ENCODE results near the gene TOM1L2. TPM values are rescaled to one million over a fixed set of nuclear protein-coding genes. Genes with fewer than 3 reads are reported as not detected.

The TOM1L2 gene
- total RNA-seq, 1 experiment from 2014 or later, result 45.2 TPM

- Histone ChIP-seq H3K4me3 (ENCODE audit: low read depth in 2 of 2, low read length in 2 of 2) (no peak overlapping the region), H3K27me3 (ENCODE audit: control insufficient read depth, insufficient read depth, low read length) (no peaks in the 10 kb centered on the region), H3K4me1 (ENCODE audit: control insufficient read depth, insufficient read depth, low read length) (peaks cover 11% of the 10 kb centered on the region), H3K27ac (ENCODE audit: low read length) (no peak overlapping the region), H3K36me3 (ENCODE audit: control insufficient read depth, insufficient read depth, low read length) (no peaks in the 10 kb centered on the region), H3K9me3 (ENCODE audit: control insufficient read depth, insufficient read depth, low read depth, low read length) (no peaks in the 10 kb centered on the region)
- BruUV-seq (replicated peaks), result no TSS peak
- CTCF ChIA-PET, result interaction anchor here (1.0 kb wide), 1 partner anchor 79 kb away, joined by 3 read pairs; no protein-coding TSS in a partner anchor
- DNase-seq (ENCODE audit: low read depth, low spot score) (no peak), ATAC-seq (no peak)
- intact Hi-C loops (cut with micrococcal nuclease; ENCODE audit: unreplicated experiment) (no loop called here), in situ Hi-C loops (cut with HindIII; ENCODE audit: low pct_unique_long_range_greater_than_20kb, low sequenced_read_pairs) (no loop called here)
- POLR2A ChIA-PET, result interaction anchor here (0.6 kb wide), 1 partner anchor 45 kb away, joined by 5 read pairs; no protein-coding TSS in a partner anchor
- TF ChIP-seq CTCF (IDR thresholded peaks at IDR 0.05), result no peak; the same call in 1 of the 2 replicates
- no peak for TF ChIP-seq POLR2AphosphoS5 (IDR thresholded peaks at IDR 0.05; ENCODE audit: low read depth, low read length)
Measured at GRCh38 chr17:17985555-17985954, 13.4 kb upstream of the TOM1L2 start.

GRCh38 chr17:17985153-17985552 lies 13.0 kb upstream of the TOM1L2 start:
- no TSS peak for BruUV-seq (replicated peaks)
- intact Hi-C loops (cut with micrococcal nuclease; ENCODE audit: unreplicated experiment), result no loop called here
- POLR2A ChIA-PET, result no interaction called here

More at GRCh38 chr17:17985153-17985552, 13.0 kb upstream of the TOM1L2 start:
- H3K27ac ChIP-seq (ENCODE audit: low read length), result no peak overlapping the region
- no peaks in the 10 kb centered on the region for H3K27me3 ChIP-seq (ENCODE audit: control insufficient read depth, insufficient read depth, low read length)
- in situ Hi-C loops (cut with HindIII; ENCODE audit: low pct_unique_long_range_greater_than_20kb, low sequenced_read_pairs), result no loop called here
- H3K4me3 ChIP-seq (ENCODE audit: low read depth in 2 of 2, low read length in 2 of 2), result no peak overlapping the region
- TF ChIP-seq POLR2AphosphoS5 (IDR thresholded peaks at IDR 0.05; ENCODE audit: low read depth, low read length) (no peak), REST (IDR thresholded peaks at IDR 0.05; ENCODE audit: insufficient read depth in 1 of 2, low read depth in 2 of 2, low read length in 1 of 2) (no peak), TCF7L2 (IDR thresholded peaks at IDR 0.05; ENCODE audit: low read depth, low read length) (no peak), CTCF (IDR thresholded peaks at IDR 0.05) (no peak), SIN3A (IDR thresholded peaks at IDR 0.05; ENCODE audit: borderline replicate concordance, insufficient read depth, low read depth, low read length) (no peak)
- no peaks in the 10 kb centered on the region for H3K9me3 ChIP-seq (ENCODE audit: control insufficient read depth, insufficient read depth, low read depth, low read length)
- no peaks in the 10 kb centered on the region for H3K36me3 ChIP-seq (ENCODE audit: control insufficient read depth, insufficient read depth, low read length)
- DNase-seq (ENCODE audit: low read depth, low spot score) (no peak), ATAC-seq (no peak)
- CTCF ChIA-PET, result interaction anchor here (1.0 kb wide), 1 partner anchor 78 kb away, joined by 3 read pairs; no protein-coding TSS in a partner anchor
- H3K4me1 ChIP-seq (ENCODE audit: control insufficient read depth, insufficient read depth, low read length), result peaks cover 7% of the 10 kb centered on the region

Measured in Panc1 (cell line).